Adrenal gland (tissue), 12 donors: ENCODE data around the gene DYNLT2B. TPM values are rescaled to one million over a fixed set of nuclear protein-coding genes. Genes with fewer than 3 reads are reported as not detected.

Experiments
- DNase-seq, 7 donors: peaks; one replicate each; pipeline ENCODE4 v3.0.0-alpha.2; 2019 to 2020
- H3K27ac ChIP-seq, 5 donors: fragments of 200-600 bp; sonication (generic) in 4 of 5; 1 replicate in 3 of 5; 2 replicates in 2 of 5; pipeline versions ENCODE4 v1.5.1 to v1.8.0; 2016 to 2020; ENCODE audit warnings: mild to moderate bottlenecking in 1 of 5
- H3K27me3 ChIP-seq: fragments of 200-600 bp; 2 replicates; pipeline ENCODE4 v1.8.0; 2021
- H3K36me3 ChIP-seq, 2 donors: fragments of 200-600 bp; replicated peaks in 1 of 2; 1 replicate in 1 of 2; 2 replicates in 1 of 2; pipeline versions ENCODE4 v1.5.1 to v1.8.0; 2018 to 2022
- H3K4me1 ChIP-seq, 2 donors: fragments of 200-600 bp; replicated peaks in 1 of 2; 1 replicate in 1 of 2; 2 replicates in 1 of 2; pipeline versions ENCODE4 v1.5.1 to v1.8.0; 2018 to 2021
- H3K4me3 ChIP-seq, 4 donors: fragments of 200-600 bp; sonication (generic) in 3 of 4; one replicate each; pipeline ENCODE4 v1.5.1; 2016 to 2018
- H3K9me3 ChIP-seq, 3 donors: fragments of 200-600 bp; sonication (generic) in 1 of 3; replicated peaks in 1 of 3; 1 replicate in 2 of 3; 2 replicates in 1 of 3; pipeline versions ENCODE4 v1.5.1 to v1.8.0; 2016 to 2021
- CTCF ChIP-seq, 6 experiments: fragments of 450-650 bp in 4 of 6; fragments of 200-600 bp in 2 of 6; sonication (generic) in 1 of 6; IDR thresholded peaks; 1 replicate in 5 of 6; 2 replicates in 1 of 6; pipeline versions ENCODE4 v1.5.1 to v1.8.0; 2016 to 2021; ENCODE audit warnings: antibody characterized with exemption in 6 of 6, mild to moderate bottlenecking in 2 of 6, moderate library complexity in 1 of 6
- POLR2A ChIP-seq, 2 donors: fragments of 450-650 bp; IDR thresholded peaks; one replicate each; pipeline ENCODE4 v1.6.1; 2017; ENCODE audit warnings: antibody characterized with exemption in 2 of 2, mild to moderate bottlenecking in 2 of 2, moderate library complexity in 1 of 2
- WGBS, 4 donors: extraction: QIAGEN DNeasy Blood & Tissue Kit in 2 of 4; methylation state at CpG; one replicate each; pipeline versions ENCODE4 v1.1.5 to v1.1.7; 2013 to 2017; 5-methylcytosine and 5-hydroxymethylcytosine counted together
- intact Hi-C, 2 donors: fragments of 100-400 bp; cut with DNase I; formaldehyde crosslinking; loops; one replicate each; pipeline versions ENCODE4 v1.14.1 to v1.15.0; 2022 to 2023
- polyA plus RNA-seq, 3 donors: library from polyadenylated mRNA; stranded (reverse); fragments of 200-250 nt in 2 of 3; fragments of 350-450 nt in 1 of 3; fragmentation: Illumina TruSeq in 1 of 3; extraction: RNeasy Lipid Tissue Mini Kit (QIAGEN cat#74804) in 1 of 3; gene quantifications; one replicate each; pipeline ENCODE4 v1.2.3, GENCODE V29; 2013 to 2014
- total RNA-seq, 9 donors: library from RNA; depleted of rRNA in 4 of 9; stranded (reverse); fragments of >200 nt in 4 of 9; fragments of 120-200 nt in 1 of 9; fragmentation: NEBNext Ultra II Directional in 1 of 9; extraction: Animal tissue kit (Norgen Biotek cat#: 25700) in 1 of 9; gene quantifications; one replicate each; pipeline versions ENCODE4 v1.1.0 to v1.2.4, GENCODE V29; 2013 to 2023
- donor health status: healthy with polysubstance abuse.
- donor health status: Bipolar disorder and iron deficiency.
- donor health status: DM: yes; HTN: yes; CAD: no.
- donor health status: DM: no; HTN: no; CAD: no.
- donor health status: DM: no; HTN: no; CAD: no.
- donor health status: DM: yes; HTN: yes; CAD: no.

The DYNLT2B gene
- total and polyA plus RNA-seq, 12 donors: 3.4 to 34.5 (median 11.5) TPM

- Histone ChIP-seq H3K4me3 (no peak overlapping the region), H3K27ac (no peak overlapping the region), H3K36me3 (peaks cover 0 to 72% of the 10 kb centered on the region in 2 donors), H3K4me1 (no peaks in the 10 kb centered on the region), H3K27me3 (no peaks in the 10 kb centered on the region), H3K9me3 (no peaks in the 10 kb centered on the region)
- 70 to 77% (median 75%) methylated on average over 7 of the region's 7 CpGs for WGBS, 4 donors
- DNase-seq: peak in 1 of 7 donors; percentile 23
- TF ChIP-seq CTCF (IDR thresholded peaks at IDR 0.05): no peak
- TF ChIP-seq POLR2A (IDR thresholded peaks at IDR 0.05): no peak
- intact Hi-C loops: no loop called here
Observed at GRCh38 chr3:196357905-196358304, 39.9 kb upstream of the DYNLT2B start.

DNA sequence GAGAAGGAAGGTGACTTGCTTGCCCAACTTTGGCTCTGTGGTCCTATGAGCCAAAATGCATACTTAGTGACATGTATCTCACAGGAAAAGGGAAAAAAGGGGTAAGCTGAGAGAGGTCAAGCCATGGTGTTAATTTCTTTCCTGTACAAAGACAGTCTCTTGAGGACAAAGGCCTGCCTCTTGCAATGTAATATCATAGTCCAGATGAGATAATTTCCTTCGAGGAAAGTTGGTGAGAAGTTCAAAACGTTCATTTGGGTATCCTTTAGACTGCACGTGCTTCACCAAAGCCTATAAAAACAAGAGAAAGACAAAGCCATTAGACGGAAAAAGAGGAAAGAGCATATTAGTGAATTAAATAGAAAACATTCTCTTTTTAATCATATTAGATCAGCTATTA is 38.5 kb upstream of the DYNLT2B start:
- TF ChIP-seq CTCF (IDR thresholded peaks at IDR 0.05) (no peak), POLR2A (IDR thresholded peaks at IDR 0.05) (no peak)
- no peak for DNase-seq
- Histone ChIP-seq H3K27me3 (no peaks in the 10 kb centered on the region), H3K4me1 (no peaks in the 10 kb centered on the region), H3K27ac (no peak overlapping the region), H3K4me3 (no peak overlapping the region), H3K9me3 (no peaks in the 10 kb centered on the region), H3K36me3 (peaks cover 0 to 59% of the 10 kb centered on the region in 2 donors)
- WGBS, 4 donors: 71 to 84% (median 77%) methylated on average over 4 of the region's 4 CpGs
- intact Hi-C loops: no loop called here

DNA sequence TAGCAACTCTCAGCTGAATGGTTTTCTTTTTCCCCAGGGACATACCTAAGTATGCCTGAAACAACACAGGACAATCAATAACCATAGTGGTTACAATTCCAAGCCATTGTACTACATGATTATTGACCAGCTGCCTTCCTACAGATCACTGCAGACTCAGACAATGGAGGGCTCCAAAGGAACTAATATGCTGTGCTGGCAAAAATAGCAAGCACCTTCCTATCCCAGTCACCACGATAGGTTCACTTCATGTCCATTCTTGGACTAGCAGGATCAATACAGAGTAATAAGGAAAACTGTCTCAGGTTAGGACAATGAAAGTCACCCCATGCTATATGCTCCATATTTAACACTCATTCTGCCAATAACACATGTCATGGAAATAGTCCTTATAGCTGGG is 37.6 kb upstream of the DYNLT2B start:
- intact Hi-C loops: no loop called here
- Histone ChIP-seq H3K9me3 (no peaks in the 10 kb centered on the region), H3K36me3 (peaks cover 0 to 50% of the 10 kb centered on the region in 2 donors), H3K27ac (no peak overlapping the region), H3K4me1 (no peaks in the 10 kb centered on the region), H3K4me3 (no peak overlapping the region), H3K27me3 (no peaks in the 10 kb centered on the region)
- WGBS, 4 donors: 92 to 100% (median 95%) methylated on average over 1 of the region's 1 CpG
- DNase-seq: no peak
- no peak for TF ChIP-seq CTCF (IDR thresholded peaks at IDR 0.05)
- no peak for TF ChIP-seq POLR2A (IDR thresholded peaks at IDR 0.05)

DNA sequence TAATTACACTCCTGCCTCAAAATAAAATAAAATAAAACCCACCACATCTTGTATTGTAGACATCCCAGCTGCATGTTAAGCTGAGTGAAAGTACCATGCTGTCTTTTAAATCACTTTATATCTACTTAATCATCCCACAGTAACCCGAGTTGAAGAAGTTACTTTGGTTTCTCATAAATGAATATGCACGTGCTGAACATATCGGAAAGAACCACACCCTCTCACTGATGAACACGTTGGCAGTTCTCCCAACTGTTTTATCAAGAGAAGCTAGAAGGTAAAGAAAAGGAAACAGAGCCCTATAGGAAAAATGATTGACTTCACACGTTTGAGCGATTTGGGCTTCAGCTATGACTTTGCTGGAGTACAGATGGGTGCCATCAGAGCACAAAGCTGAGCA is 36.1 kb upstream of the DYNLT2B start:
- TF ChIP-seq POLR2A (IDR thresholded peaks at IDR 0.05) (no peak), CTCF (IDR thresholded peaks at IDR 0.05) (no peak)
- no peak overlapping the region for H3K27ac ChIP-seq
- H3K27me3 ChIP-seq: no peaks in the 10 kb centered on the region
- H3K4me1 ChIP-seq: peaks cover 0 to 8% of the 10 kb centered on the region in 2 donors
- DNase-seq: no peak
- H3K4me3 ChIP-seq: no peak overlapping the region
- intact Hi-C loops: no loop called here
- H3K36me3 ChIP-seq: peaks cover 0 to 36% of the 10 kb centered on the region in 2 donors
- WGBS, 4 donors: 83 to 93% (median 88%) methylated on average over 6 of the region's 6 CpGs
- no peaks in the 10 kb centered on the region for H3K9me3 ChIP-seq
